Measurements from ENCODE around the gene SULT1A1.

GRCh38 chr16:28621481-28622155 is 11.8 kb upstream of the SULT1A1 start:
- TF ChIP-seq CTCF (IDR thresholded peaks at IDR 0.05 in 8 of 11, conservative IDR thresholded peaks at IDR 0.05 in 3 of 11) (no peak), POLR2AphosphoS5 (IDR thresholded peaks at IDR 0.05) (no peak)
